Liver (tissue), 9 donors: ENCODE data around the gene GRIPAP1. TPM values are rescaled to one million over a fixed set of nuclear protein-coding genes. Genes with fewer than 3 reads are reported as not detected.

ENCODE experiments used
- DNase-seq: peaks from one replicate; pipeline ENCODE4 v3.0.0-alpha.2; 2017; ENCODE audit warnings: low spot score
- H3K27ac ChIP-seq, 2 donors: one replicate each; pipeline ENCODE4 v1.7.0; 2013; ENCODE audit warnings: inconsistent platforms in 2 of 2, low read length in 2 of 2, control low read depth in 1 of 2, low read depth in 1 of 2, mild to moderate bottlenecking in 1 of 2
- H3K27me3 ChIP-seq, 4 donors: one replicate each; pipeline versions ENCODE4 v1.6.1 to v1.7.0; 2013; ENCODE audit warnings: low read length in 3 of 4, inconsistent platforms in 1 of 4, mild to moderate bottlenecking in 1 of 4, moderate library complexity in 1 of 4; ENCODE audit not compliant: control insufficient read depth in 4 of 4, insufficient read depth in 4 of 4
- H3K36me3 ChIP-seq, 4 donors: one replicate each; pipeline versions ENCODE4 v1.6.1 to v1.7.0; 2013; ENCODE audit warnings: low read length in 3 of 4, mild to moderate bottlenecking in 3 of 4, low read depth in 1 of 4, moderate library complexity in 1 of 4; ENCODE audit not compliant: control insufficient read depth in 4 of 4, insufficient read depth in 3 of 4
- H3K4me1 ChIP-seq, 4 donors: one replicate each; pipeline versions ENCODE4 v1.6.1 to v1.7.0; 2013; ENCODE audit warnings: low read length in 3 of 4, mild to moderate bottlenecking in 3 of 4, moderate library complexity in 1 of 4; ENCODE audit not compliant: control insufficient read depth in 4 of 4, insufficient read depth in 4 of 4
- H3K4me3 ChIP-seq, 3 donors: one replicate each; pipeline versions ENCODE4 v1.6.1 to v1.7.0; 2013; ENCODE audit warnings: low read length in 3 of 3, control low read depth in 1 of 3, low read depth in 1 of 3, mild to moderate bottlenecking in 1 of 3
- H3K9ac ChIP-seq, 2 donors: one replicate each; pipeline ENCODE4 v1.7.0; 2013; ENCODE audit warnings: low read length in 2 of 2, mild to moderate bottlenecking in 2 of 2, moderate library complexity in 2 of 2, control low read depth in 1 of 2, low read depth in 1 of 2
- H3K9me3 ChIP-seq, 4 donors: one replicate each; pipeline versions ENCODE4 v1.6.1 to v1.7.0; 2013; ENCODE audit warnings: low read length in 3 of 4; ENCODE audit not compliant: control insufficient read depth in 4 of 4
- EGR1 ChIP-seq, 2 donors: IDR thresholded peaks; 2 replicates each; pipeline ENCODE4 v1.6.1; 2016 to 2018; ENCODE audit warnings: antibody characterized with exemption in 2 of 2, low read depth in 2 of 2
- FOXA2 ChIP-seq: IDR thresholded peaks from 2 replicates; pipeline ENCODE4 v1.6.1; 2016; ENCODE audit warnings: antibody characterized with exemption
- HNF4A ChIP-seq, 2 donors: conservative IDR thresholded peaks; 2 replicates each; pipeline ENCODE4 v1.6.1; 2016; ENCODE audit warnings: antibody characterized with exemption in 2 of 2, mild to moderate bottlenecking in 2 of 2
- HNF4G ChIP-seq: IDR thresholded peaks from 2 replicates; pipeline ENCODE4 v1.6.1; 2016; ENCODE audit warnings: antibody characterized with exemption
- JUND ChIP-seq, 2 donors: IDR thresholded peaks; 2 replicates each; pipeline ENCODE4 v1.6.1; 2016; ENCODE audit warnings: antibody characterized with exemption in 2 of 2
- RAD21 ChIP-seq, 2 donors: IDR thresholded peaks; 2 replicates each; pipeline ENCODE4 v1.6.1; 2016; ENCODE audit warnings: antibody characterized with exemption in 2 of 2, mild to moderate bottlenecking in 2 of 2
- RXRA ChIP-seq, 2 donors: IDR thresholded peaks; 2 replicates each; pipeline ENCODE4 v1.6.1; 2017 to 2018; ENCODE audit warnings: antibody characterized with exemption in 2 of 2, mild to moderate bottlenecking in 1 of 2
- SP1 ChIP-seq: IDR thresholded peaks from 2 replicates; pipeline ENCODE4 v1.6.1; 2018; ENCODE audit warnings: antibody characterized with exemption, mild to moderate bottlenecking
- TAF1 ChIP-seq: conservative IDR thresholded peaks from 2 replicates; pipeline ENCODE4 v1.6.1; 2016; ENCODE audit warnings: antibody characterized with exemption, mild to moderate bottlenecking
- YY1 ChIP-seq: IDR thresholded peaks from 2 replicates; pipeline ENCODE4 v1.6.1; 2016; ENCODE audit warnings: antibody characterized with exemption, mild to moderate bottlenecking
- WGBS: extraction: QIAGEN DNeasy Blood & Tissue Kit; methylation state at CpG from one replicate; pipeline ENCODE4 v1.1.7; 2013; 5-methylcytosine and 5-hydroxymethylcytosine counted together
- polyA plus RNA-seq, 2 donors: library from polyadenylated mRNA; stranded (reverse) in 1 of 2; unstranded in 1 of 2; fragments of 200-250 nt in 1 of 2; fragments of >200 nt in 1 of 2; fragmentation: Nextera tagmentation in 1 of 2; extraction: Ambion mirVana in 1 of 2; gene quantifications; one replicate each; pipeline versions ENCODE4 v1.2.1 to v1.2.3, GENCODE V29; 2013 to 2015
- total RNA-seq, 2 donors: library from RNA; depleted of rRNA; stranded (reverse); fragments of >200 nt; gene quantifications; one replicate each; pipeline ENCODE4 v1.2.3, GENCODE V29; 2014
- TF ChIP-seq, protein P1 (sequence below): IDR thresholded peaks from 2 replicates; pipeline ENCODE4 v1.6.1; 2016; ENCODE audit warnings: antibody characterized with exemption
- TF ChIP-seq, protein P2 (sequence below): IDR thresholded peaks from 2 replicates; pipeline ENCODE4 v1.6.1; 2016; ENCODE audit warnings: antibody characterized with exemption, mild to moderate bottlenecking
- TF ChIP-seq, protein P3 (sequence below): IDR thresholded peaks from 2 replicates; pipeline ENCODE4 v1.6.1; 2016; ENCODE audit warnings: antibody characterized with exemption
- TF ChIP-seq, protein P4 (sequence below): IDR thresholded peaks from 2 replicates; pipeline ENCODE4 v1.6.1; 2016; ENCODE audit warnings: antibody characterized with exemption
- TF ChIP-seq, protein P5 (sequence below): fragments of 150-350 bp; IDR thresholded peaks from 2 replicates; pipeline ENCODE4 v1.5.1; 2017; ENCODE audit warnings: improper control_type of control experiment, low read depth, low read length; ENCODE audit not compliant: missing input control
- donor health status: healthy.
- donor health status: healthy.
- donor health status: healthy.
- donor health status: healthy.
- donor health status: healthy.

The GRIPAP1 gene
- total and polyA plus RNA-seq, 4 donors = 14.1 to 21.3 (median 16.4) TPM

DNA sequence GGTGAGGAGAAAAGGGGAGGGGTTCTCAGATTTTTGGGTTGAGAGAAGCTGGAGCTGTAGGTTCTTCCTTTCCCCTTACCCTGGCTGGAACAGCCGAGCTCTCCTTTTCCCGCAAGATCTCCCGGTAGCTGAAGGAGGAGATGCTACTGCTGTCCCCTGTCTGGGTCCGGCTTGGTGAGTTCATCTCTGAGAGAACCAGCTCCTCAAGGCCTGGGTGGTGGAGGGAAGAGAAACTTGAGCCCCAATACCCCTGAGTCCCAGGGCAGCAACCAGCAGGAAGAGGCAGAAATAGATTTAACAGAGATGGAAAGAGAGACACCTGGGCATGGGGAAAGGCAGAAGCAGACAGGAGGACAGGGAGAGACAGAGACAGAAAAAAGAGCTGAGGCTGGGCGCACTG, 23.8 kb downstream of the GRIPAP1 start:
- H3K36me3 ChIP-seq = peaks cover 13 to 49% (median 23%) of the 10 kb centered on the region in 4 donors
- WGBS = 94% methylated on average over 5 of the region's 5 CpGs
- no peaks in the 10 kb centered on the region for H3K9me3 ChIP-seq
- TF ChIP-seq, protein P1, sequence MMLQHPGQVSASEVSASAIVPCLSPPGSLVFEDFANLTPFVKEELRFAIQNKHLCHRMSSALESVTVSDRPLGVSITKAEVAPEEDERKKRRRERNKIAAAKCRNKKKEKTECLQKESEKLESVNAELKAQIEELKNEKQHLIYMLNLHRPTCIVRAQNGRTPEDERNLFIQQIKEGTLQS = no peak
- TF ChIP-seq EGR1 (IDR thresholded peaks at IDR 0.05; ENCODE audit: low read depth in 2 of 2) (no peak), HNF4A (conservative IDR thresholded peaks at IDR 0.05) (no peak), YY1 (no peak)
- TF ChIP-seq, protein P2, sequence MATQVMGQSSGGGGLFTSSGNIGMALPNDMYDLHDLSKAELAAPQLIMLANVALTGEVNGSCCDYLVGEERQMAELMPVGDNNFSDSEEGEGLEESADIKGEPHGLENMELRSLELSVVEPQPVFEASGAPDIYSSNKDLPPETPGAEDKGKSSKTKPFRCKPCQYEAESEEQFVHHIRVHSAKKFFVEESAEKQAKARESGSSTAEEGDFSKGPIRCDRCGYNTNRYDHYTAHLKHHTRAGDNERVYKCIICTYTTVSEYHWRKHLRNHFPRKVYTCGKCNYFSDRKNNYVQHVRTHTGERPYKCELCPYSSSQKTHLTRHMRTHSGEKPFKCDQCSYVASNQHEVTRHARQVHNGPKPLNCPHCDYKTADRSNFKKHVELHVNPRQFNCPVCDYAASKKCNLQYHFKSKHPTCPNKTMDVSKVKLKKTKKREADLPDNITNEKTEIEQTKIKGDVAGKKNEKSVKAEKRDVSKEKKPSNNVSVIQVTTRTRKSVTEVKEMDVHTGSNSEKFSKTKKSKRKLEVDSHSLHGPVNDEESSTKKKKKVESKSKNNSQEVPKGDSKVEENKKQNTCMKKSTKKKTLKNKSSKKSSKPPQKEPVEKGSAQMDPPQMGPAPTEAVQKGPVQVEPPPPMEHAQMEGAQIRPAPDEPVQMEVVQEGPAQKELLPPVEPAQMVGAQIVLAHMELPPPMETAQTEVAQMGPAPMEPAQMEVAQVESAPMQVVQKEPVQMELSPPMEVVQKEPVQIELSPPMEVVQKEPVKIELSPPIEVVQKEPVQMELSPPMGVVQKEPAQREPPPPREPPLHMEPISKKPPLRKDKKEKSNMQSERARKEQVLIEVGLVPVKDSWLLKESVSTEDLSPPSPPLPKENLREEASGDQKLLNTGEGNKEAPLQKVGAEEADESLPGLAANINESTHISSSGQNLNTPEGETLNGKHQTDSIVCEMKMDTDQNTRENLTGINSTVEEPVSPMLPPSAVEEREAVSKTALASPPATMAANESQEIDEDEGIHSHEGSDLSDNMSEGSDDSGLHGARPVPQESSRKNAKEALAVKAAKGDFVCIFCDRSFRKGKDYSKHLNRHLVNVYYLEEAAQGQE = no peak
- H3K27me3 ChIP-seq = no peaks in the 10 kb centered on the region
- no peak for DNase-seq
- no peak overlapping the region for H3K27ac ChIP-seq
- H3K4me3 ChIP-seq = no peak overlapping the region
- no peak overlapping the region for H3K9ac ChIP-seq
- no peaks in the 10 kb centered on the region for H3K4me1 ChIP-seq

DNA sequence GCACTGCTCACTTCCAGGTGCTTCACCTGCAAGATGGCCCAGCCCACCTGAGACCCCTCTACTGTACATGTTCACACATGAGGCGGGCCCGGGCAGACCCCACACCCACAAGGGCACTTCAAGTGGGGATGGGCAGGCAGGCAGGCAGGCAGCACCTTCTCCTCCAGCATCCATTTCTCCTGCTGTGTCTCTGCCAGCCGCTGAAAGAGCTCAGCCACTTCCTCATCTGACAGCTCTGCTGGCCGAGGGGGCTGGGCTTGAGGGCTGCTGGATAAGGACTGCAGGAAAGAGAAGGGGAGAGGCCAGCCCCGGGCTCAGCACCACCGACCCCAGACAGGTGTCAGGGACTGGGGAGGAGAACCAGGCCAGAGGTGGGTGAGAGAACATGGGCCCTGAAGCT, 26.0 kb downstream of the GRIPAP1 start:
- H3K36me3 ChIP-seq = peaks cover 5 to 30% (median 15%) of the 10 kb centered on the region in 4 donors
- H3K9me3 ChIP-seq = no peaks in the 10 kb centered on the region

More for the DNA sequence above, 26.0 kb downstream of the GRIPAP1 start:
- H3K27ac ChIP-seq = no peak overlapping the region
- DNase-seq = no peak
- TF ChIP-seq TAF1 (no peak), EGR1 (IDR thresholded peaks at IDR 0.05; ENCODE audit: low read depth in 2 of 2) (no peak), JUND (IDR thresholded peaks at IDR 0.05) (no peak), RXRA (IDR thresholded peaks at IDR 0.05) (no peak), SP1 (no peak), HNF4G (no peak), HNF4A (conservative IDR thresholded peaks at IDR 0.05) (no peak), RAD21 (IDR thresholded peaks at IDR 0.05) (no peak), FOXA2 (no peak)
- TF ChIP-seq, protein P3, sequence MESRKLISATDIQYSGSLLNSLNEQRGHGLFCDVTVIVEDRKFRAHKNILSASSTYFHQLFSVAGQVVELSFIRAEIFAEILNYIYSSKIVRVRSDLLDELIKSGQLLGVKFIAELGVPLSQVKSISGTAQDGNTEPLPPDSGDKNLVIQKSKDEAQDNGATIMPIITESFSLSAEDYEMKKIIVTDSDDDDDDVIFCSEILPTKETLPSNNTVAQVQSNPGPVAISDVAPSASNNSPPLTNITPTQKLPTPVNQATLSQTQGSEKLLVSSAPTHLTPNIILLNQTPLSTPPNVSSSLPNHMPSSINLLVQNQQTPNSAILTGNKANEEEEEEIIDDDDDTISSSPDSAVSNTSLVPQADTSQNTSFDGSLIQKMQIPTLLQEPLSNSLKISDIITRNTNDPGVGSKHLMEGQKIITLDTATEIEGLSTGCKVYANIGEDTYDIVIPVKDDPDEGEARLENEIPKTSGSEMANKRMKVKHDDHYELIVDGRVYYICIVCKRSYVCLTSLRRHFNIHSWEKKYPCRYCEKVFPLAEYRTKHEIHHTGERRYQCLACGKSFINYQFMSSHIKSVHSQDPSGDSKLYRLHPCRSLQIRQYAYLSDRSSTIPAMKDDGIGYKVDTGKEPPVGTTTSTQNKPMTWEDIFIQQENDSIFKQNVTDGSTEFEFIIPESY = no peak
- TF ChIP-seq, protein P1 = no peak
- TF ChIP-seq, protein P4, sequence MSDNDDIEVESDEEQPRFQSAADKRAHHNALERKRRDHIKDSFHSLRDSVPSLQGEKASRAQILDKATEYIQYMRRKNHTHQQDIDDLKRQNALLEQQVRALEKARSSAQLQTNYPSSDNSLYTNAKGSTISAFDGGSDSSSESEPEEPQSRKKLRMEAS = no peak
- TF ChIP-seq, protein P5, sequence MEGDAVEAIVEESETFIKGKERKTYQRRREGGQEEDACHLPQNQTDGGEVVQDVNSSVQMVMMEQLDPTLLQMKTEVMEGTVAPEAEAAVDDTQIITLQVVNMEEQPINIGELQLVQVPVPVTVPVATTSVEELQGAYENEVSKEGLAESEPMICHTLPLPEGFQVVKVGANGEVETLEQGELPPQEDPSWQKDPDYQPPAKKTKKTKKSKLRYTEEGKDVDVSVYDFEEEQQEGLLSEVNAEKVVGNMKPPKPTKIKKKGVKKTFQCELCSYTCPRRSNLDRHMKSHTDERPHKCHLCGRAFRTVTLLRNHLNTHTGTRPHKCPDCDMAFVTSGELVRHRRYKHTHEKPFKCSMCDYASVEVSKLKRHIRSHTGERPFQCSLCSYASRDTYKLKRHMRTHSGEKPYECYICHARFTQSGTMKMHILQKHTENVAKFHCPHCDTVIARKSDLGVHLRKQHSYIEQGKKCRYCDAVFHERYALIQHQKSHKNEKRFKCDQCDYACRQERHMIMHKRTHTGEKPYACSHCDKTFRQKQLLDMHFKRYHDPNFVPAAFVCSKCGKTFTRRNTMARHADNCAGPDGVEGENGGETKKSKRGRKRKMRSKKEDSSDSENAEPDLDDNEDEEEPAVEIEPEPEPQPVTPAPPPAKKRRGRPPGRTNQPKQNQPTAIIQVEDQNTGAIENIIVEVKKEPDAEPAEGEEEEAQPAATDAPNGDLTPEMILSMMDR = no peak
- peaks cover 3 to 8% (median 4%) of the 10 kb centered on the region in 4 donors for H3K4me1 ChIP-seq
- H3K27me3 ChIP-seq = no peaks in the 10 kb centered on the region
- H3K9ac ChIP-seq = no peak overlapping the region
- 83% methylated on average over 6 of the region's 6 CpGs for WGBS
- no peak overlapping the region for H3K4me3 ChIP-seq
